Ureter (tissue), 1 donor: Measurements from ENCODE around the gene DAZAP1. TPM values are rescaled to one million over a fixed set of nuclear protein-coding genes. Genes with fewer than 3 reads are reported as not detected.

Experiments used
- DNase-seq: peaks from one replicate; pipeline ENCODE4 v3.0.0-alpha.2; 2020; ENCODE audit warnings: low spot score
- total RNA-seq: library from RNA; stranded (reverse); gene quantifications from one replicate; pipeline ENCODE4 v1.2.4, GENCODE V29; 2023
- donor health status: DM: yes; HTN: yes; CAD: no.

The DAZAP1 gene
- total RNA-seq, 1 donor from 2014 or later: 137 TPM

- no peak for DNase-seq
Measured at GRCh38 chr19:1393841-1394240, 13.5 kb upstream of the DAZAP1 start.

GRCh38 chr19:1394252-1395193 lies 12.9 kb upstream of the DAZAP1 start:
- DNase-seq: no peak

- DNase-seq: no peak
Measured at GRCh38 chr19:1395194-1396018, 12.0 kb upstream of the DAZAP1 start.

GRCh38 chr19:1396019-1396767 lies 11.2 kb upstream of the DAZAP1 start:
- no peak for DNase-seq

GRCh38 chr19:1396768-1397679 lies 10.4 kb upstream of the DAZAP1 start:
- no peak for DNase-seq

- no peak for DNase-seq
Measured at GRCh38 chr19:1397838-1398237, 9.5 kb upstream of the DAZAP1 start.

- no peak for DNase-seq
Measured at GRCh38 chr19:1399079-1399478, 8.3 kb upstream of the DAZAP1 start.

GRCh38 chr19:1399745-1400144 lies 7.6 kb upstream of the DAZAP1 start:
- DNase-seq: no peak

GRCh38 chr19:1400281-1401137 lies 6.9 kb upstream of the DAZAP1 start:
- no peak for DNase-seq

- no peak for DNase-seq
Measured at GRCh38 chr19:1401138-1401888, 6.1 kb upstream of the DAZAP1 start, which contains the start of gene GAMT. TSS of gene GAMT (minus strand) at chr19:1401542. CDS start at chr19:1401476, 66 bp downstream.

GRCh38 chr19:1401889-1402217 lies 5.5 kb upstream of the DAZAP1 start:
- DNase-seq: no peak

- no peak for DNase-seq
Measured at GRCh38 chr19:1402411-1403070, 4.8 kb upstream of the DAZAP1 start.

- DNase-seq: peak; percentile 98
Measured at GRCh38 chr19:1406774-1407527, 435 bp upstream of the DAZAP1 start.

- no peak for DNase-seq
Measured at GRCh38 chr19:1408300-1409203, 1.2 kb downstream of the DAZAP1 start.

GRCh38 chr19:1409204-1410005 lies 2.0 kb downstream of the DAZAP1 start:
- DNase-seq: no peak
